SK-N-SH (cell line): ENCODE measurements around the gene MLANA. TPM values are rescaled to one million over a fixed set of nuclear protein-coding genes. Genes with fewer than 3 reads are reported as not detected.

ENCODE experiments used
- CTCF ChIA-PET: fragments of 300-600, 350-600 bp; formaldehyde crosslinking; extraction: SDS; loops from one replicate; lab custom pipeline; 2021; lab: Yijun Ruan, JAX
- POLR2A ChIA-PET: fragments of 350-600 bp; sonication (Branson Sonifier 250); formaldehyde crosslinking; extraction: SDS; loops from one replicate; lab custom pipeline; 2020; ENCODE audit warnings: antibody characterized with exemption, inconsistent platforms; lab: Yijun Ruan, JAX
- DNase-seq: peaks from one replicate; pipeline ENCODE4 v3.0.0; 2012
- H2AFZ ChIP-seq: fragments of 200-600 bp; sonication (generic); 2 replicates; pipeline ENCODE4 v1.8.1; 2016; ENCODE audit warnings: antibody characterized with exemption, mild to moderate bottlenecking, low read depth
- H3F3A ChIP-seq: fragments of 200-600 bp; sonication (generic); replicated peaks from 2 replicates; pipeline ENCODE3; 2016; ENCODE audit warnings: antibody characterized with exemption, mild to moderate bottlenecking; ENCODE audit not compliant: insufficient read depth
- H3K27ac ChIP-seq, 2 experiments: fragments of 200-500 bp in 1 of 2; fragments of 200-600 bp in 1 of 2; sonication (Bioruptor generic) in 1 of 2; sonication (generic), shearing (Covaris generic) in 1 of 2; 2 replicates each; pipeline versions ENCODE4 v1.5.1 to v1.6.1; 2014 to 2016; ENCODE audit warnings: low read depth in 2 of 2, inconsistent platforms in 1 of 2, low read length in 1 of 2, mild to moderate bottlenecking in 1 of 2, mixed read lengths in 1 of 2
- H3K27me3 ChIP-seq: fragments of 200-600 bp; sonication (generic), shearing (Covaris generic); 2 replicates; pipeline ENCODE4 v1.6.1; 2016; ENCODE audit warnings: mixed run types; ENCODE audit not compliant: insufficient read depth
- H3K36me3 ChIP-seq, 2 experiments: fragments of 200-500 bp in 1 of 2; fragments of 200-600 bp in 1 of 2; sonication (Bioruptor generic) in 1 of 2; sonication (generic) in 1 of 2; replicated peaks in 1 of 2; 2 replicates each; pipeline versions ENCODE3 to v1.5.1; 2014 to 2016; ENCODE audit warnings: low read length in 1 of 2, mild to moderate bottlenecking in 1 of 2; ENCODE audit not compliant: insufficient read depth in 2 of 2, control insufficient read depth in 1 of 2
- H3K4me1 ChIP-seq, 2 experiments: fragments of 200-500 bp in 1 of 2; fragments of 200-600 bp in 1 of 2; sonication (Bioruptor generic) in 1 of 2; sonication (generic), shearing (Covaris generic) in 1 of 2; 2 replicates each; pipeline versions ENCODE4 v1.5.1 to v1.6.1; 2014 to 2016; ENCODE audit warnings: low read depth in 1 of 2, low read length in 1 of 2, mixed run types in 1 of 2; ENCODE audit not compliant: insufficient read depth in 2 of 2, control insufficient read depth in 1 of 2
- H3K4me2 ChIP-seq: fragments of 200-600 bp; sonication (generic), shearing (Covaris generic); 2 replicates; pipeline ENCODE4 v1.6.1; 2017; ENCODE audit warnings: mixed run types
- H3K4me3 ChIP-seq, 2 experiments: fragments of 200-500 bp in 1 of 2; fragments of 200-600 bp in 1 of 2; sonication (Bioruptor generic) in 1 of 2; sonication (generic), shearing (Covaris generic) in 1 of 2; 2 replicates each; pipeline versions ENCODE4 v1.5.1 to v1.8.1; 2014 to 2016; ENCODE audit warnings: low read depth in 2 of 2, inconsistent platforms in 1 of 2, low read length in 1 of 2, mild to moderate bottlenecking in 1 of 2, mixed read lengths in 1 of 2, moderate library complexity in 1 of 2
- H3K79me2 ChIP-seq: fragments of 200-600 bp; sonication (generic); 2 replicates; pipeline ENCODE4 v1.8.1; 2017; ENCODE audit warnings: mild to moderate bottlenecking; ENCODE audit not compliant: insufficient read depth
- H3K9ac ChIP-seq: fragments of 200-600 bp; sonication (generic); 2 replicates; pipeline ENCODE4 v1.6.1; 2017; ENCODE audit warnings: mixed run types
- H3K9me2 ChIP-seq: fragments of 200-600 bp; sonication (generic); 2 replicates; pipeline ENCODE4 v1.6.1; 2017; ENCODE audit warnings: mixed run types
- H3K9me3 ChIP-seq: fragments of 200-600 bp; sonication (generic); 2 replicates; pipeline ENCODE4 v1.6.1; 2017; ENCODE audit warnings: mixed run types, mild to moderate bottlenecking, moderate library complexity
- H4K20me1 ChIP-seq: fragments of 200-600 bp; sonication (generic); 2 replicates; pipeline ENCODE4 v1.6.1; 2017; ENCODE audit warnings: mild to moderate bottlenecking, mixed run types; ENCODE audit not compliant: insufficient read depth
- EP300 ChIP-seq, 2 experiments: IDR thresholded peaks; 2 replicates each; pipeline versions ENCODE4 v1.4.0 to v1.6.1; 2012; ENCODE audit warnings: borderline replicate concordance in 1 of 2, low read depth in 1 of 2, low read length in 1 of 2
- FOSL2 ChIP-seq: IDR thresholded peaks from 2 replicates; pipeline ENCODE4 v1.4.0; 2012; ENCODE audit warnings: low read depth, mild to moderate bottlenecking, moderate library complexity, borderline replicate concordance
- FOXJ3 ChIP-seq: sonication (generic); formaldehyde crosslinking; IDR thresholded peaks from 2 replicates; pipeline ENCODE4 v1.5.1; 2020; ENCODE audit warnings: mild to moderate bottlenecking, missing genetic modification reagents
- JUND ChIP-seq: IDR thresholded peaks from 2 replicates; pipeline ENCODE4 v1.4.0; 2012
- MAX ChIP-seq: IDR thresholded peaks from 2 replicates; pipeline ENCODE4 v1.4.0; 2012; ENCODE audit warnings: low read depth
- NFIC ChIP-seq: IDR thresholded peaks from 2 replicates; pipeline ENCODE4 v1.4.0; 2012; ENCODE audit warnings: borderline replicate concordance
- NRF1 ChIP-seq: IDR thresholded peaks from 2 replicates; pipeline ENCODE4 v1.6.1; 2012; ENCODE audit warnings: low read depth, mild to moderate bottlenecking, low read length
- RAD21 ChIP-seq: IDR thresholded peaks from 2 replicates; pipeline ENCODE4 v1.6.1; 2012; ENCODE audit warnings: mild to moderate bottlenecking, low read length
- SIN3A ChIP-seq: IDR thresholded peaks from 2 replicates; pipeline ENCODE4 v1.6.1; 2012; ENCODE audit warnings: low read depth, mild to moderate bottlenecking, low read length, moderate library complexity, borderline replicate concordance
- TAF1 ChIP-seq: IDR thresholded peaks from 2 replicates; pipeline ENCODE4 v1.6.1; 2012; ENCODE audit warnings: low read depth, mild to moderate bottlenecking, low read length, moderate library complexity, borderline replicate concordance
- TEAD4 ChIP-seq: IDR thresholded peaks from 2 replicates; pipeline ENCODE4 v1.4.0; 2012; ENCODE audit warnings: mild to moderate bottlenecking, borderline replicate concordance; ENCODE audit not compliant: insufficient read depth
- YY1 ChIP-seq: IDR thresholded peaks from 2 replicates; pipeline ENCODE4 v1.4.0; 2012; ENCODE audit warnings: low read depth, mild to moderate bottlenecking
- WGBS: methylation state at CpG from one replicate; pipeline ENCODE4 v1.1.6; 2017; ENCODE audit warnings: low lambda C conversion rate; 5-methylcytosine and 5-hydroxymethylcytosine counted together
- polyA plus RNA-seq, 3 experiments: library from polyadenylated mRNA; depleted of rRNA; stranded (reverse); fragments of >200 nt; gene quantifications; 2 replicates each; pipeline ENCODE4 v1.2.3, GENCODE V29; 2012
- TF ChIP-seq, protein P1 (sequence below): fragments of 200-600 bp; sonication (generic); IDR thresholded peaks from 2 replicates; pipeline ENCODE4 v1.6.1; 2017; ENCODE audit warnings: antibody characterized with exemption, mild to moderate bottlenecking, moderate library complexity
- TF ChIP-seq, protein P2 (sequence below): fragments of 150-350 bp; IDR thresholded peaks from 2 replicates; pipeline ENCODE4 v1.6.1; 2016; ENCODE audit warnings: mild to moderate bottlenecking, low read depth, low read length

The MLANA gene
- polyA plus RNA-seq, 1 of the 3 experiments (the other 2 are of a cell fraction): not detected

GRCh38 chr9:5951686-5952211 lies 61.1 kb downstream of the MLANA start:
- peaks cover 11 to 14% of the 10 kb centered on the region in 2 experiments; a peak in 3 of 4 replicates for H3K4me1 ChIP-seq
- TF ChIP-seq SIN3A (no peak), FOSL2 (0 out of 2 replicates have a peak, but pooled peaks have one; percentile 8)
- WGBS: 88% methylated on average over 4 of the region's 4 CpGs
- peaks cover 6% of the 10 kb centered on the region; the same call in 1 of the 2 replicates for H3K79me2 ChIP-seq
- H2AFZ ChIP-seq: no peak overlapping the region
- H3K9ac ChIP-seq: no peak overlapping the region
- no peaks in the 10 kb centered on the region for H3K27me3 ChIP-seq
- H3K36me3 ChIP-seq: no peaks in the 10 kb centered on the region
- no peak overlapping the region for H3K27ac ChIP-seq
- no peaks in the 10 kb centered on the region for H3K9me3 ChIP-seq
- no peak for DNase-seq
- H4K20me1 ChIP-seq: peaks cover 8% of the 10 kb centered on the region; the same call in 1 of the 2 replicates
- H3K9me2 ChIP-seq: no peaks in the 10 kb centered on the region
- CTCF ChIA-PET: no interaction called here
- H3K4me3 ChIP-seq: no peak overlapping the region
- no peak overlapping the region for H3K4me2 ChIP-seq
- H3F3A ChIP-seq: no peaks in the 10 kb centered on the region
- POLR2A ChIA-PET: no interaction called here

- Histone ChIP-seq H3K9me3 (no peaks in the 10 kb centered on the region), H3K27ac (no peak overlapping the region), H3K27me3 (no peaks in the 10 kb centered on the region), H3K4me3 (no peak overlapping the region), H4K20me1 (peaks cover 11% of the 10 kb centered on the region), H3K4me2 (no peak overlapping the region), H3F3A (peaks cover 6% of the 10 kb centered on the region), H3K36me3 (peaks cover 0 to 2% of the 10 kb centered on the region in 2 experiments), H2AFZ (no peak overlapping the region), H3K4me1 (peaks cover 6 to 8% of the 10 kb centered on the region in 2 experiments; a peak in 2 of 4 replicates), H3K9ac (no peak overlapping the region), H3K9me2 (no peaks in the 10 kb centered on the region), H3K79me2 (peaks cover 6% of the 10 kb centered on the region; the same call in 1 of the 2 replicates)
- ChIA-PET POLR2A (no interaction called here), CTCF (interaction anchor here (1.4 kb wide), 1 partner anchor 15 kb away, joined by 3 read pairs; no protein-coding TSS in a partner anchor)
- 60% methylated on average over 9 of the region's 9 CpGs for WGBS
- DNase-seq: no peak
- TF ChIP-seq YY1: no peak
- TF ChIP-seq NFIC: no peak
- no peak for TF ChIP-seq JUND
- TF ChIP-seq FOXJ3 (CRISPR knock-in tag): no peak
- no peak for TF ChIP-seq NRF1
- no peak for TF ChIP-seq TAF1
- TF ChIP-seq, protein P1, sequence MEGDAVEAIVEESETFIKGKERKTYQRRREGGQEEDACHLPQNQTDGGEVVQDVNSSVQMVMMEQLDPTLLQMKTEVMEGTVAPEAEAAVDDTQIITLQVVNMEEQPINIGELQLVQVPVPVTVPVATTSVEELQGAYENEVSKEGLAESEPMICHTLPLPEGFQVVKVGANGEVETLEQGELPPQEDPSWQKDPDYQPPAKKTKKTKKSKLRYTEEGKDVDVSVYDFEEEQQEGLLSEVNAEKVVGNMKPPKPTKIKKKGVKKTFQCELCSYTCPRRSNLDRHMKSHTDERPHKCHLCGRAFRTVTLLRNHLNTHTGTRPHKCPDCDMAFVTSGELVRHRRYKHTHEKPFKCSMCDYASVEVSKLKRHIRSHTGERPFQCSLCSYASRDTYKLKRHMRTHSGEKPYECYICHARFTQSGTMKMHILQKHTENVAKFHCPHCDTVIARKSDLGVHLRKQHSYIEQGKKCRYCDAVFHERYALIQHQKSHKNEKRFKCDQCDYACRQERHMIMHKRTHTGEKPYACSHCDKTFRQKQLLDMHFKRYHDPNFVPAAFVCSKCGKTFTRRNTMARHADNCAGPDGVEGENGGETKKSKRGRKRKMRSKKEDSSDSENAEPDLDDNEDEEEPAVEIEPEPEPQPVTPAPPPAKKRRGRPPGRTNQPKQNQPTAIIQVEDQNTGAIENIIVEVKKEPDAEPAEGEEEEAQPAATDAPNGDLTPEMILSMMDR: no peak
- no peak for TF ChIP-seq EP300 (IDR thresholded peaks at IDR 0.05; ENCODE audit: borderline replicate concordance in 1 of 2, low read depth in 1 of 2, low read length in 1 of 2)
- TF ChIP-seq RAD21: no peak
- TF ChIP-seq, protein P2, sequence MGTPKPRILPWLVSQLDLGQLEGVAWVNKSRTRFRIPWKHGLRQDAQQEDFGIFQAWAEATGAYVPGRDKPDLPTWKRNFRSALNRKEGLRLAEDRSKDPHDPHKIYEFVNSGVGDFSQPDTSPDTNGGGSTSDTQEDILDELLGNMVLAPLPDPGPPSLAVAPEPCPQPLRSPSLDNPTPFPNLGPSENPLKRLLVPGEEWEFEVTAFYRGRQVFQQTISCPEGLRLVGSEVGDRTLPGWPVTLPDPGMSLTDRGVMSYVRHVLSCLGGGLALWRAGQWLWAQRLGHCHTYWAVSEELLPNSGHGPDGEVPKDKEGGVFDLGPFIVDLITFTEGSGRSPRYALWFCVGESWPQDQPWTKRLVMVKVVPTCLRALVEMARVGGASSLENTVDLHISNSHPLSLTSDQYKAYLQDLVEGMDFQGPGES: no peak
- no peak for TF ChIP-seq TEAD4
- TF ChIP-seq MAX: no peak
These were observed 63.3 kb downstream of the MLANA start for GRCh38 chr9:5953743-5954707.
